HepG2 (cell line): Measurements from ENCODE around the gene ENO3. TPM values are rescaled to one million over a fixed set of nuclear protein-coding genes. Genes with fewer than 3 reads are reported as not detected.
A peak's percentile ranks its signal among the peaks of the same experiment; 100 is the strongest.

Experiments
- DPF2 ChIP-seq: sonication (generic); formaldehyde crosslinking; IDR thresholded peaks from 2 replicates; pipeline ENCODE4 v1.4.0; 2020; ENCODE audit warnings: mild to moderate bottlenecking, low read depth, missing genetic modification reagents, borderline replicate concordance
- ELF4 ChIP-seq: sonication (generic); formaldehyde crosslinking; IDR thresholded peaks from 2 replicates; pipeline ENCODE4 v1.5.0; 2020; ENCODE audit warnings: missing genetic modification reagents, mild to moderate bottlenecking, moderate library complexity, borderline replicate concordance
- IRX3 ChIP-seq: sonication (generic); formaldehyde crosslinking; IDR thresholded peaks from 2 replicates; pipeline ENCODE4 v1.8.1; 2023; ENCODE audit warnings: mild to moderate bottlenecking, low read depth, missing genetic modification reagents, borderline replicate concordance
- JDP2 ChIP-seq: sonication (generic); formaldehyde crosslinking; IDR thresholded peaks from 2 replicates; pipeline ENCODE4 v1.8.1; 2022; ENCODE audit warnings: missing genetic modification reagents, borderline replicate concordance
- LCORL ChIP-seq, 2 experiments: fragments of 450-650 bp in 1 of 2; sonication (generic) in 1 of 2; formaldehyde crosslinking in 1 of 2; IDR thresholded peaks; 2 replicates each; pipeline versions ENCODE4 v1.5.0 to v1.6.1; 2017 to 2020; ENCODE audit warnings: antibody characterized with exemption in 1 of 2, missing genetic modification reagents in 1 of 2
- LRRFIP1 ChIP-seq: sonication (generic); formaldehyde crosslinking; conservative IDR thresholded peaks from 2 replicates; pipeline ENCODE4 v1.4.0; 2020; ENCODE audit warnings: missing genetic modification reagents
- PLSCR1 ChIP-seq: sonication (generic); formaldehyde crosslinking; IDR thresholded peaks from 2 replicates; pipeline ENCODE4 v1.5.0; 2020; ENCODE audit warnings: missing genetic modification reagents, mild to moderate bottlenecking, borderline replicate concordance
- SRF ChIP-seq: IDR thresholded peaks from 2 replicates; pipeline ENCODE4 v1.6.1; 2011; ENCODE audit warnings: mild to moderate bottlenecking, low read depth, low read length, moderate library complexity
- SSRP1 ChIP-seq: IDR thresholded peaks from 2 replicates; pipeline ENCODE4 v1.6.1; 2016; ENCODE audit warnings: control low read depth
- TERF1 ChIP-seq: sonication (generic); formaldehyde crosslinking; IDR thresholded peaks from 2 replicates; pipeline ENCODE4 v1.8.0; 2022; ENCODE audit warnings: mild to moderate bottlenecking, missing genetic modification reagents, moderate library complexity
- TRAFD1 ChIP-seq: sonication (generic); formaldehyde crosslinking; IDR thresholded peaks from 2 replicates; pipeline ENCODE4 v1.5.1; 2020; ENCODE audit warnings: missing genetic modification reagents, mild to moderate bottlenecking, borderline replicate concordance
- ZFP91 ChIP-seq: sonication (generic); formaldehyde crosslinking; IDR thresholded peaks from 2 replicates; pipeline ENCODE4 v1.9.0; 2022; ENCODE audit warnings: missing genetic modification reagents, mild to moderate bottlenecking, borderline replicate concordance
- ZKSCAN1 ChIP-seq: fragments of 150-350 bp; IDR thresholded peaks from 2 replicates; pipeline ENCODE4 v1.6.1; 2014; ENCODE audit warnings: low read length
- ZNF331 ChIP-seq: sonication (generic); formaldehyde crosslinking; IDR thresholded peaks from 2 replicates; pipeline ENCODE4 v1.4.0; 2020; ENCODE audit warnings: missing genetic modification reagents
- ZNF350 ChIP-seq: sonication (generic); formaldehyde crosslinking; IDR thresholded peaks from 2 replicates; pipeline ENCODE4 v1.4.0; 2020; ENCODE audit warnings: mild to moderate bottlenecking, low read depth, missing genetic modification reagents, borderline replicate concordance
- ZNF383 ChIP-seq: sonication (generic); formaldehyde crosslinking; IDR thresholded peaks from 2 replicates; pipeline ENCODE4 v1.4.0; 2020; ENCODE audit warnings: missing genetic modification reagents, mild to moderate bottlenecking, borderline replicate concordance
- ZNF510 ChIP-seq: sonication (generic); formaldehyde crosslinking; IDR thresholded peaks from 2 replicates; pipeline ENCODE4 v1.4.0; 2020; ENCODE audit warnings: low read depth, mild to moderate bottlenecking, missing genetic modification reagents
- ZNF607 ChIP-seq: sonication (generic); formaldehyde crosslinking; IDR thresholded peaks from 2 replicates; pipeline ENCODE4 v1.5.1; 2020; ENCODE audit warnings: missing genetic modification reagents, mild to moderate bottlenecking, borderline replicate concordance
- ZNF772 ChIP-seq: sonication (generic); formaldehyde crosslinking; IDR thresholded peaks from 2 replicates; pipeline ENCODE4 v1.5.0; 2020; ENCODE audit warnings: mild to moderate bottlenecking, missing genetic modification reagents
- ZNF792 ChIP-seq: IDR thresholded peaks from 2 replicates; pipeline ENCODE4 v1.6.1; 2016
- polyA plus RNA-seq, 8 experiments: library from polyadenylated mRNA; depleted of rRNA in 3 of 8; stranded (reverse) in 7 of 8; unstranded in 1 of 8; fragments of >200 nt; fragmentation: Illumina TruSeq in 4 of 8; extraction: Trizol in 4 of 8; gene quantifications; 2 replicates each; pipeline versions ENCODE4 v1.2.1 to v1.2.3, GENCODE V29; 2011 to 2016; ENCODE audit warnings: low read depth in 4 of 8, missing spikeins in 1 of 8, mixed read lengths in 1 of 8; ENCODE audit not compliant: insufficient read depth in 1 of 8
- total RNA-seq, 5 experiments: library from RNA; depleted of rRNA; stranded (reverse); fragments of >200 nt; fragmentation: Illumina TruSeq; extraction: Trizol; gene quantifications; 2 replicates each; pipeline ENCODE4 v1.2.3, GENCODE V29; 2016; ENCODE audit warnings: low read depth in 1 of 5

The ENO3 gene
- total and polyA plus RNA-seq, 2 of the 13 experiments (the other 11 are each of a cell fraction or from before 2014, with no cell fraction given), result 59.8 to 69.8 TPM

- TF ChIP-seq TRAFD1 (CRISPR knock-in tag) (no peak), ZNF383 (CRISPR knock-in tag) (no peak), DPF2 (no peak), ZNF607 (CRISPR knock-in tag) (no peak), TERF1 (no peak), LRRFIP1 (CRISPR knock-in tag) (no peak), JDP2 (CRISPR knock-in tag) (no peak), LCORL (IDR thresholded peaks at IDR 0.05) (no peak), LCORL (CRISPR knock-in tag; IDR thresholded peaks at IDR 0.05) (no peak), ZFP91 (no peak), SRF (0 out of 2 replicates have a peak, but pooled peaks have one; percentile 32), PLSCR1 (CRISPR knock-in tag) (no peak), IRX3 (no peak), ZNF792 (no peak), ZNF350 (CRISPR knock-in tag) (no peak), SSRP1 (CRISPR knock-in tag) (peak; percentile 32; the same call in 1 of the 2 replicates), ZNF331 (0 out of 2 replicates have a peak, but pooled peaks have one; percentile 26), ZNF772 (CRISPR knock-in tag) (no peak), ZKSCAN1 (no peak), ZNF510 (CRISPR knock-in tag) (no peak), ELF4 (CRISPR knock-in tag) (no peak)
These were observed 29.8 kb downstream of the ENO3 start (continued) for GRCh38 chr17:4980644-4981216.
